H9 (cell line): ENCODE results near the gene CLCN6. TPM values are rescaled to one million over a fixed set of nuclear protein-coding genes. Genes with fewer than 3 reads are reported as not detected.

ENCODE experiments used
- DNase-seq: peaks from one replicate; pipeline ENCODE4 v3.0.0-alpha.2; 2017
- H2AFZ ChIP-seq: one replicate; pipeline ENCODE4 v1.6.1; 2013; ENCODE audit warnings: mild to moderate bottlenecking, low read length, control low read depth, moderate library complexity
- H2AK5ac ChIP-seq: 2 replicates; pipeline ENCODE4 v1.6.1; 2013; ENCODE audit warnings: low read length, control low read depth, mixed read lengths; ENCODE audit not compliant: insufficient read length
- H2BK120ac ChIP-seq: one replicate; pipeline ENCODE4 v1.6.1; 2013; ENCODE audit warnings: low read depth, mild to moderate bottlenecking, low read length, control low read depth, inconsistent platforms; ENCODE audit not compliant: poor library complexity, severe bottlenecking
- H2BK12ac ChIP-seq: 2 replicates; pipeline ENCODE4 v1.6.1; 2013; ENCODE audit warnings: low read length, control low read depth, mixed read lengths, low read depth; ENCODE audit not compliant: insufficient read length
- H2BK15ac ChIP-seq: 2 replicates; pipeline ENCODE4 v1.6.1; 2013; ENCODE audit warnings: low read depth, low read length, control low read depth
- H2BK20ac ChIP-seq: one replicate; pipeline ENCODE4 v1.6.1; 2013; ENCODE audit warnings: low read depth, mild to moderate bottlenecking, low read length, control low read depth, inconsistent platforms; ENCODE audit not compliant: poor library complexity, severe bottlenecking
- H2BK5ac ChIP-seq: 2 replicates; pipeline ENCODE4 v1.6.1; 2013; ENCODE audit warnings: low read length, control low read depth, mixed read lengths; ENCODE audit not compliant: insufficient read length
- H3K14ac ChIP-seq: 2 replicates; pipeline ENCODE4 v1.6.1; 2013; ENCODE audit warnings: low read length, control low read depth; ENCODE audit not compliant: insufficient read depth
- H3K18ac ChIP-seq: 2 replicates; pipeline ENCODE4 v1.6.1; 2013; ENCODE audit warnings: low read depth, mild to moderate bottlenecking, mixed read lengths, low read length, control low read depth; ENCODE audit not compliant: insufficient read length
- H3K23ac ChIP-seq: 2 replicates; pipeline ENCODE4 v1.6.1; 2013; ENCODE audit warnings: low read length, control low read depth, mixed read lengths, low read depth; ENCODE audit not compliant: insufficient read length
- H3K23me2 ChIP-seq: 2 replicates; pipeline ENCODE4 v1.6.1; 2013; ENCODE audit warnings: low read depth, mild to moderate bottlenecking, mixed read lengths, low read length, control low read depth; ENCODE audit not compliant: insufficient read length, poor library complexity, severe bottlenecking
- H3K27ac ChIP-seq: 2 replicates; pipeline ENCODE4 v1.5.1; 2013; ENCODE audit warnings: low read length, control low read depth, mixed read lengths, low read depth; ENCODE audit not compliant: insufficient read length
- H3K27me3 ChIP-seq: 2 replicates; pipeline ENCODE4 v1.6.1; 2013; ENCODE audit warnings: low read length, control low read depth, inconsistent platforms; ENCODE audit not compliant: insufficient read depth
- H3K4ac ChIP-seq: 2 replicates; pipeline ENCODE4 v1.6.1; 2013; ENCODE audit warnings: low read depth, mild to moderate bottlenecking, control low read depth, inconsistent platforms, low read length, moderate library complexity
- H3K4me1 ChIP-seq: 2 replicates; pipeline ENCODE4 v1.6.1; 2013; ENCODE audit warnings: low read length, control low read depth, inconsistent platforms; ENCODE audit not compliant: insufficient read depth
- H3K4me2 ChIP-seq: 2 replicates; pipeline ENCODE4 v1.6.1; 2013; ENCODE audit warnings: low read length, control low read depth, mixed read lengths; ENCODE audit not compliant: insufficient read length, insufficient read depth
- H3K56ac ChIP-seq: 2 replicates; pipeline ENCODE4 v1.6.1; 2013; ENCODE audit warnings: low read depth, mild to moderate bottlenecking, mixed read lengths, low read length, control low read depth; ENCODE audit not compliant: insufficient read length
- H3K79me1 ChIP-seq: 2 replicates; pipeline ENCODE4 v1.6.1; 2013; ENCODE audit warnings: low read depth, mild to moderate bottlenecking, moderate library complexity, low read length, control low read depth, inconsistent platforms; ENCODE audit not compliant: insufficient read depth, poor library complexity, severe bottlenecking
- H3K79me2 ChIP-seq: 2 replicates; pipeline ENCODE4 v1.6.1; 2013; ENCODE audit warnings: low read length, control low read depth, inconsistent platforms; ENCODE audit not compliant: insufficient read depth
- H3K9ac ChIP-seq: 2 replicates; pipeline ENCODE4 v1.6.1; 2013; ENCODE audit warnings: low read length, control low read depth, mixed read lengths; ENCODE audit not compliant: insufficient read length; ENCODE audit errors: extremely low read depth
- H3K9me3 ChIP-seq: one replicate; pipeline ENCODE4 v1.6.1; 2013; ENCODE audit warnings: low read depth, low read length, inconsistent platforms; ENCODE audit not compliant: control insufficient read depth
- H3T11ph ChIP-seq: one replicate; pipeline ENCODE4 v1.6.1; 2013; ENCODE audit warnings: mild to moderate bottlenecking, low read length, control low read depth, inconsistent platforms
- H4K20me1 ChIP-seq: one replicate; pipeline ENCODE4 v1.6.1; 2013; ENCODE audit not compliant: control insufficient read depth, insufficient read length, insufficient read depth
- H4K5ac ChIP-seq: 2 replicates; pipeline ENCODE4 v1.6.1; 2013; ENCODE audit warnings: low read depth, mild to moderate bottlenecking, mixed read lengths, low read length, control low read depth; ENCODE audit not compliant: insufficient read length
- H4K8ac ChIP-seq: replicated peaks from 2 replicates; pipeline ENCODE4 v1.6.1; 2013; ENCODE audit warnings: low read length, control low read depth, mixed read lengths, low read depth; ENCODE audit not compliant: insufficient read length
- H4K91ac ChIP-seq: 2 replicates; pipeline ENCODE4 v1.6.1; 2013; ENCODE audit warnings: low read depth, mild to moderate bottlenecking, moderate library complexity, mixed read lengths, low read length, control low read depth; ENCODE audit not compliant: insufficient read length
- H3K27ac Mint-ChIP-seq, 3 experiments: 2 replicates in 2 of 3; 3 replicates in 1 of 3; pipeline ENCODE4 v1.8.0; 2020 to 2021; ENCODE audit warnings: mixed read lengths in 3 of 3, mild to moderate bottlenecking in 1 of 3, moderate library complexity in 1 of 3
- H3K27me3 Mint-ChIP-seq: 2 replicates; pipeline ENCODE4 v1.8.0; 2021; ENCODE audit warnings: low read depth, mild to moderate bottlenecking, moderate library complexity, mixed read lengths
- H3K36me3 Mint-ChIP-seq, 3 experiments: 2 replicates in 2 of 3; 3 replicates in 1 of 3; pipeline ENCODE4 v1.8.0; 2020 to 2021; ENCODE audit warnings: low read depth in 3 of 3, mixed read lengths in 3 of 3; ENCODE audit not compliant: insufficient read depth in 1 of 3
- H3K4me1 Mint-ChIP-seq, 2 experiments: 2 replicates each; pipeline ENCODE4 v1.8.0; 2020; ENCODE audit warnings: mixed read lengths in 2 of 2
- H3K4me3 Mint-ChIP-seq, 2 experiments: 2 replicates in 1 of 2; 3 replicates in 1 of 2; pipeline ENCODE4 v1.8.0; 2020 to 2021; ENCODE audit warnings: mild to moderate bottlenecking in 2 of 2, mixed read lengths in 2 of 2, moderate library complexity in 1 of 2
- H3K9me3 Mint-ChIP-seq, 2 experiments: 2 replicates in 1 of 2; 3 replicates in 1 of 2; pipeline ENCODE4 v1.8.0; 2020; ENCODE audit warnings: mild to moderate bottlenecking in 2 of 2, mixed read lengths in 2 of 2, moderate library complexity in 1 of 2
- CTCF ChIP-seq: fragments of 200-600 bp; sonication (generic); conservative IDR thresholded peaks from 3 replicates; pipeline ENCODE4 v1.8.0; 2021; ENCODE audit warnings: antibody characterized with exemption, mild to moderate bottlenecking
- WGBS: extraction: QIAGEN DNeasy Blood & Tissue Kit; methylation state at CpG from one replicate; pipeline ENCODE4 v1.1.7; 2013; ENCODE audit warnings: missing lambda C conversion rate, low lambda C conversion rate, mixed read lengths; ENCODE audit not compliant: insufficient read length; ENCODE audit errors: extremely low coverage; 5-methylcytosine and 5-hydroxymethylcytosine counted together
- total RNA-seq: library from RNA; stranded (reverse); gene quantifications from 2 replicates; pipeline ENCODE4 v1.2.1, GENCODE V29; 2021

CLCN6 gene
- total RNA-seq, 1 experiment from 2014 or later, result 20.5 TPM

GRCh38 chr1:11764519-11764918, 41.5 kb upstream of the CLCN6 start:
- Histone ChIP-seq H3K79me2 (no peaks in the 10 kb centered on the region), H3T11ph (no peak overlapping the region), H3K9ac (no peak overlapping the region), H3K4me1 (no peaks in the 10 kb centered on the region), H3K23ac (no peak overlapping the region), H3K18ac (no peak overlapping the region), H4K8ac (no peak overlapping the region), H3K27me3 (peaks cover 16% of the 10 kb centered on the region; the same call in 1 of the 2 replicates), H4K20me1 (no peaks in the 10 kb centered on the region), H3K14ac (no peak overlapping the region), H2BK20ac (no peak overlapping the region), H2BK120ac (no peak overlapping the region), H2AFZ (no peak overlapping the region), H3K9me3 (no peaks in the 10 kb centered on the region), H4K5ac (no peak overlapping the region), H2AK5ac (no peak overlapping the region), H3K4me2 (no peak overlapping the region), H2BK5ac (no peak overlapping the region), H3K4ac (no peak overlapping the region), H3K27ac (no peak overlapping the region), H3K56ac (no peak overlapping the region), H2BK12ac (no peak overlapping the region), H4K91ac (no peak overlapping the region), H3K79me1 (no peaks in the 10 kb centered on the region), H3K23me2 (no peaks in the 10 kb centered on the region), H2BK15ac (no peak overlapping the region)
- Mint-ChIP-seq H3K27me3 (peaks cover 71% of the 10 kb centered on the region), H3K36me3 (no peaks in the 10 kb centered on the region), H3K4me3 (no peak overlapping the region), H3K4me1 (peaks cover 10 to 18% of the 10 kb centered on the region in 2 experiments), H3K9me3 (peaks cover 0 to 3% of the 10 kb centered on the region in 2 experiments; a peak in 2 of 5 replicates), H3K27ac (peak overlapping the region in 1 of 3 experiments; percentile 59; a peak in 1 of 7 replicates)
- WGBS, result no CpG with 5 or more reads among the region's 7 CpGs
- no peak for DNase-seq
- TF ChIP-seq CTCF, result no peak
